MM.1S (cell line): Measurements from ENCODE around the gene TMEM131.

ENCODE experiments used
- CTCF ChIP-seq: fragments of 300-600 bp; sonication (generic); IDR thresholded peaks from 2 replicates; pipeline ENCODE4 v1.5.1; 2016; ENCODE audit warnings: antibody characterized with exemption, low read length, mixed read lengths
- EZH2 ChIP-seq: fragments of 300-600 bp; sonication (generic); optimal IDR thresholded peaks from 2 replicates; pipeline ENCODE3; 2017; ENCODE audit warnings: low read depth, mild to moderate bottlenecking, antibody characterized with exemption, low read length, mixed read lengths
- EZH2phosphoT487 ChIP-seq: fragments of 300-600 bp; sonication (generic); IDR thresholded peaks from 2 replicates; pipeline ENCODE4 v1.6.1; 2018; ENCODE audit warnings: antibody characterized with exemption, low read length

DNA sequence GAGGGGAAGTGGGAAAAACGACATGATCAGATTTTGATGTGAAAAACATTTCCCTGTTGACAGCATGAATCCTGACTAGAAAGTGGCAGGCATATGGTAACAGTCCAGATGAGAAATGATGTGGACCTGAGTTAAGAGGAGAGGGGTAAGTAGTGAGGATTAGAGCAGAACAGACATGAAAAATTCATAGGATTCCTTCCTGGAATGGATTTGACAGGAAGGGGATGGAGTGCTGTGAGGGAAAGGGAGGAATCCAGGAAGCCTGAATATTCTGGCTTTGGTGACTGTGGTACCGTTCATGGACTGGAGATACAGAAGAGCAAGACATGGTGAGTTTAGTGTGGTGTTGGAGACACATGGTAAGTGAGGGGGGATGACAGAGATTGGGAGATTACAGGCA, 115.4 kb downstream of the TMEM131 start:
- no peak for TF ChIP-seq CTCF
- no peak for TF ChIP-seq EZH2phosphoT487
- no peak for TF ChIP-seq EZH2
